ENCODE results near the gene HTR3D.

HTR3D gene

DNA sequence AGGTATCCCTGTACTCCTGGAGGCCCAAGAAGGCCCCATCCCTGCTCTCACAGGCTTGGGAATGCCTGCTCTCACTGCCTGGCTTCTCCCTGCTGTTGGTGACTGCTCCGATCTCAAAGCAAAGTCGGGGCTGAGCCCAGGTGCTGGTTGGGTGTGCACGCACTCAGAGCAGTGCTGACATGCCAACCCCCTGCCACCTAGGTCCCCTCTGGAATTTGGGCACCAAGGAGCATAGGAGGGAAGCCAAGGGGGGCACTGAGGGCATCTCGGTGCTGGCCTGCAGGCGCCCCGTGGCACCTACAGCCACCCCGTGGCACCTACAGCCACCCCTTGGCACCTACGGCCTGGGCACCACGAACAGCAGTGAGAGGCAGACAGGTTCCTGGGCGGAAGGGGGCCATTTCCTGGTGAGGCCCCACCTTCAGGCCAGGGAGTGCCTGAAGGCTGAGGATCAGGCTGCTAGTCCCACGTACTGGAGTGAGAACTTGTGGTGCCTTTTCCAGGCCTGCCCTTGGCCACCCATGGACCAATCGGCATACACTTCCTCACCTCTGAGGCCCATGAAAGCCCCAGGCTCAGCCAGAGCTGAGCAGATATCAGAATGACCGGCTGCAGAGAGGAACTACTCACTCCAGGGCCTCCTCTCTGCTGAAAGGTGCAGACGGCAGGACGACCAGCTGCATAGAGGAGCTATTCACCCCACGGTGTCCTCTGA, 49.7 kb downstream of the HTR3D start:
- no peak for TF ChIP-seq TAF1 (IDR thresholded peaks at IDR 0.05; ENCODE audit: borderline replicate concordance, insufficient read depth, low read length)
- no peak for TF ChIP-seq REST (IDR thresholded peaks at IDR 0.05; ENCODE audit: insufficient read depth in 1 of 2, low read depth in 2 of 2, low read length in 2 of 2)
- TF ChIP-seq FOXP2 (optimal IDR thresholded peaks at IDR 0.05; ENCODE audit: borderline replicate concordance, extremely low read depth, extremely low read length, insufficient read depth): no peak
- no peak for TF ChIP-seq POLR2AphosphoS5 (IDR thresholded peaks at IDR 0.05; ENCODE audit: low read depth, low read length)
- TF ChIP-seq SIN3A (IDR thresholded peaks at IDR 0.05; ENCODE audit: borderline replicate concordance, insufficient read depth, low read length): no peak

- TF ChIP-seq SIN3A (IDR thresholded peaks at IDR 0.05; ENCODE audit: borderline replicate concordance, insufficient read depth, low read length): no peak
- TF ChIP-seq POLR2AphosphoS5 (IDR thresholded peaks at IDR 0.05; ENCODE audit: low read depth, low read length): no peak
- TF ChIP-seq REST (IDR thresholded peaks at IDR 0.05; ENCODE audit: insufficient read depth in 1 of 2, low read depth in 2 of 2, low read length in 2 of 2): no peak
- no peak for TF ChIP-seq FOXP2 (optimal IDR thresholded peaks at IDR 0.05; ENCODE audit: borderline replicate concordance, extremely low read depth, extremely low read length, insufficient read depth)
- TF ChIP-seq TAF1 (IDR thresholded peaks at IDR 0.05; ENCODE audit: borderline replicate concordance, insufficient read depth, low read length): no peak
Measured at GRCh38 chr3:184082034-184082433, 50.5 kb downstream of the HTR3D start.

GRCh38 chr3:184082465-184082864, 50.9 kb downstream of the HTR3D start:
- no peak for TF ChIP-seq TAF1 (IDR thresholded peaks at IDR 0.05; ENCODE audit: borderline replicate concordance, insufficient read depth, low read length)
- TF ChIP-seq SIN3A (IDR thresholded peaks at IDR 0.05; ENCODE audit: borderline replicate concordance, insufficient read depth, low read length): no peak
- TF ChIP-seq POLR2AphosphoS5 (IDR thresholded peaks at IDR 0.05; ENCODE audit: low read depth, low read length): no peak
- no peak for TF ChIP-seq REST (IDR thresholded peaks at IDR 0.05; ENCODE audit: insufficient read depth in 1 of 2, low read depth in 2 of 2, low read length in 2 of 2)
- no peak for TF ChIP-seq FOXP2 (optimal IDR thresholded peaks at IDR 0.05; ENCODE audit: borderline replicate concordance, extremely low read depth, extremely low read length, insufficient read depth)

DNA sequence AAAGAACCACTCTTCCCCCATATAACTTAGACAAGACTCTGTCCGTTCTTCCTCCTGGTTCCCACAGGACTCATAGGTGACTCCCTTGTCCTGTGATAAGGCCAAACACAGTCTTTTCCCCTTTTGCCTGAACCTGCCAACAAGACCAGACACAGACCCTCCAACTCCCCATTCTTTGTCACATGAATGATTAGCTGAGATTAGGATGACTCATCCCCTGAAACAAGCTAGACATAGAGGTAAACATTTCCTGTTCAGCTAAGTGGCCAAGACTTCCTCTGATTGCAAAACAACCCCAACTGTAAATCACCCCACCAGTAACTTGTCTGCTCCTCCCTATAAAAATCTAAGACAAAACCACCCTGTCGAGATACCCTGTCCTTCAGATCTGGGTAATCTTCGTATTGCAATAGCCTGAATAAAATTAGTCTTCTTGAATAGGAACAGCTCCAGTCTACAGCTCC, 53.9 kb downstream of the HTR3D start:
- TF ChIP-seq POLR2AphosphoS5 (IDR thresholded peaks at IDR 0.05; ENCODE audit: low read depth, low read length) (no peak), SIN3A (IDR thresholded peaks at IDR 0.05; ENCODE audit: borderline replicate concordance, insufficient read depth, low read length) (no peak), FOXP2 (optimal IDR thresholded peaks at IDR 0.05; ENCODE audit: borderline replicate concordance, extremely low read depth, extremely low read length, insufficient read depth) (no peak), TAF1 (IDR thresholded peaks at IDR 0.05; ENCODE audit: borderline replicate concordance, insufficient read depth, low read length) (no peak), REST (IDR thresholded peaks at IDR 0.05; ENCODE audit: insufficient read depth in 1 of 2, low read depth in 2 of 2, low read length in 2 of 2) (no peak)
